Rectal smooth muscle tissue (tissue), 1 donor: Measurements from ENCODE around the gene FNDC3B.

Experiments used
- H3K27ac ChIP-seq: one replicate; pipeline ENCODE4 v1.7.0; 2013; ENCODE audit warnings: low read depth, low read length, inconsistent platforms
- H3K27me3 ChIP-seq: one replicate; pipeline ENCODE4 v1.7.0; 2013; ENCODE audit warnings: low read length; ENCODE audit not compliant: control insufficient read depth, insufficient read depth
- H3K36me3 ChIP-seq: one replicate; pipeline ENCODE4 v1.7.0; 2013; ENCODE audit warnings: low read length; ENCODE audit not compliant: control insufficient read depth, insufficient read depth
- H3K4me1 ChIP-seq: one replicate; pipeline ENCODE4 v1.7.0; 2013; ENCODE audit warnings: low read length; ENCODE audit not compliant: control insufficient read depth, insufficient read depth
- H3K4me3 ChIP-seq: one replicate; pipeline ENCODE4 v1.7.0; 2013; ENCODE audit warnings: low read length
- H3K9ac ChIP-seq: one replicate; pipeline ENCODE4 v1.7.0; 2013; ENCODE audit warnings: low read length

FNDC3B gene

GRCh38 chr3:172256101-172256734 lies 216.8 kb downstream of the FNDC3B start:
- Histone ChIP-seq H3K4me1 (peaks cover 25% of the 10 kb centered on the region), H3K9ac (no peak overlapping the region), H3K4me3 (no peak overlapping the region), H3K36me3 (no peaks in the 10 kb centered on the region), H3K27me3 (no peaks in the 10 kb centered on the region), H3K27ac (peak overlapping the region; percentile 21)

- no peak overlapping the region for H3K9ac ChIP-seq
- H3K4me1 ChIP-seq: peaks cover 25% of the 10 kb centered on the region
- no peak overlapping the region for H3K4me3 ChIP-seq
- H3K27me3 ChIP-seq: no peaks in the 10 kb centered on the region
- H3K36me3 ChIP-seq: no peaks in the 10 kb centered on the region
- H3K27ac ChIP-seq: peak overlapping the region; percentile 78
These were observed 218.4 kb downstream of the FNDC3B start for GRCh38 chr3:172257648-172258400.

DNA sequence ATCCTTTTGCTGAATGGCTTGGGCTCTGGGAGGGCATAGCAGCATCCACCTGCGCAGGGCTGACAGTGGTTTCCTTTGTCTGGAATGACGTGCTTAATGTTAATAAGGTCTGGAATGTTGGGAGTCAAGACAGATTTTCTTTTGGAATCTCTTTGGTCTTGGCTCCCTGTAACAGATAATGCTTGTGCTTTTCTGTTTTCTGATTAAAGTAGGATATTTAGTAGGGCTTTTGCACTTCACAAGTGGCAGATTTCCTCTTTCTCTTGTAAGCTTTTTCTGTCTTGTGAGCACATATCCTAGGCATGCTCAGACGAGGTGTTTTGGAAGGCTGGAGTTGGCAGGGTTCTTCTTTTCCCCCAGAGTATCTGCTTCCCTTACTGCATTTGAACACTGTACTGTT lies 219.2 kb downstream of the FNDC3B start:
- peak overlapping the region; percentile 78 for H3K27ac ChIP-seq
- no peaks in the 10 kb centered on the region for H3K27me3 ChIP-seq
- peaks cover 25% of the 10 kb centered on the region for H3K4me1 ChIP-seq
- H3K9ac ChIP-seq: no peak overlapping the region
- no peaks in the 10 kb centered on the region for H3K36me3 ChIP-seq
- H3K4me3 ChIP-seq: no peak overlapping the region

GRCh38 chr3:172259111-172259541 lies 219.7 kb downstream of the FNDC3B start:
- Histone ChIP-seq H3K4me3 (no peak overlapping the region), H3K36me3 (no peaks in the 10 kb centered on the region), H3K9ac (no peak overlapping the region), H3K27ac (peak overlapping the region; percentile 78), H3K4me1 (peaks cover 25% of the 10 kb centered on the region), H3K27me3 (no peaks in the 10 kb centered on the region)

DNA sequence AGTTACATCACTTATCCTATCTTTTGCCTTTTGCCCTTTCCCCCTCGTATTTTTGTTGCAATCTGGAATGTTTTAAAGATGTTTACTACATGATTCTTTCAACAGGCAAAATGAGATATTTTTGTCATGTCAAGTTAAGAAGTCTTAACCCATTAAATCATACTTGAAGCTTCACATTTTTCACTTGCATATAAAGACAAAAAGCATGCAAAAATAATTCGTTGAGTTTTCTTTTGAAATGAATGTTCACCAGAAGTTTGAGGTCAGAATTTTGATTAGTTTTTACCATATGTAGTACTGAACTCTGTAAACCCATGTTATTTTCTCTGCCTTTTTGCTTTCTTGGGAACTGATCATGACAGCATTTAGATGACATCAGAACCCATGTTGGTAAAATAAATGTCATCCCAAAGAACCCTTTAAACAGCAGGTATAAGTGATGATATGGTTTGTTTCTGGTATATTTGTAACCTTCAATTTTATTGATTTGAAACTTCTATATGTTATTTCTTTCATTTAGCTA lies 220.4 kb downstream of the FNDC3B start:
- no peaks in the 10 kb centered on the region for H3K27me3 ChIP-seq
- no peak overlapping the region for H3K9ac ChIP-seq
- no peak overlapping the region for H3K4me3 ChIP-seq
- no peaks in the 10 kb centered on the region for H3K36me3 ChIP-seq
- peaks cover 25% of the 10 kb centered on the region for H3K4me1 ChIP-seq
- H3K27ac ChIP-seq: peak overlapping the region; percentile 78

- Histone ChIP-seq H3K27ac (peak overlapping the region; percentile 46), H3K27me3 (no peaks in the 10 kb centered on the region), H3K9ac (no peak overlapping the region), H3K4me3 (no peak overlapping the region), H3K36me3 (no peaks in the 10 kb centered on the region), H3K4me1 (peaks cover 25% of the 10 kb centered on the region)
These were observed 221.0 kb downstream of the FNDC3B start for GRCh38 chr3:172260381-172260780.

- H3K4me1 ChIP-seq: peaks cover 21% of the 10 kb centered on the region
- no peaks in the 10 kb centered on the region for H3K36me3 ChIP-seq
- H3K27ac ChIP-seq: peak overlapping the region; percentile 41
- H3K9ac ChIP-seq: no peak overlapping the region
- no peak overlapping the region for H3K4me3 ChIP-seq
- no peaks in the 10 kb centered on the region for H3K27me3 ChIP-seq
These were observed 221.7 kb downstream of the FNDC3B start for GRCh38 chr3:172261054-172261453.

GRCh38 chr3:172262991-172263608 lies 223.7 kb downstream of the FNDC3B start:
- H3K27me3 ChIP-seq: no peaks in the 10 kb centered on the region
- H3K36me3 ChIP-seq: peaks cover 5% of the 10 kb centered on the region
- no peak overlapping the region for H3K27ac ChIP-seq
- peaks cover 14% of the 10 kb centered on the region for H3K4me1 ChIP-seq
- no peak overlapping the region for H3K9ac ChIP-seq
- no peak overlapping the region for H3K4me3 ChIP-seq

GRCh38 chr3:172263781-172264486 lies 224.6 kb downstream of the FNDC3B start:
- Histone ChIP-seq H3K27me3 (no peaks in the 10 kb centered on the region), H3K36me3 (peaks cover 5% of the 10 kb centered on the region), H3K27ac (no peak overlapping the region), H3K4me3 (no peak overlapping the region), H3K9ac (no peak overlapping the region), H3K4me1 (peaks cover 6% of the 10 kb centered on the region)

DNA sequence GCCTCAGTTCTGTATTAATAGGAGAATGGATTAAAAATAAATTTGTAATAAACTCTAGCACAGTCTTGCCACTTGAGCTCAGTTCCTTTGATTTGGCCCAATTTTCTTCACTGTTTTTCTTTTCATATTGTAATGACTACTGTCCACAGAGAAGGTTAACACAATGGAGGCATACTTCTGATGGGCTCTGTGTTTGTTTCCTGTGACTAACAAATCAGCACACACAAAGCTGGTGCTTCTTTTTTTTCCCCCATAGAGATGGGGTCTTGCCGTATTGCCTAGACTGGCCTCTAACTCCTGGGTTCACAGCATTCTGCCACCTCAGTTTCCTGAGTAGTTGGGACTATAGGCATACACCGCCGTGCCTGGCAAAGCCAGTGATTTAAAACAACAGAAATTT lies 226.7 kb downstream of the FNDC3B start:
- Histone ChIP-seq H3K27ac (no peak overlapping the region), H3K9ac (no peak overlapping the region), H3K36me3 (peaks cover 5% of the 10 kb centered on the region), H3K4me3 (no peak overlapping the region), H3K4me1 (no peaks in the 10 kb centered on the region), H3K27me3 (no peaks in the 10 kb centered on the region)

GRCh38 chr3:172268425-172268824 lies 229.0 kb downstream of the FNDC3B start:
- H3K4me1 ChIP-seq: no peaks in the 10 kb centered on the region
- peaks cover 5% of the 10 kb centered on the region for H3K36me3 ChIP-seq
- no peak overlapping the region for H3K27ac ChIP-seq
- H3K9ac ChIP-seq: no peak overlapping the region
- no peak overlapping the region for H3K4me3 ChIP-seq
- H3K27me3 ChIP-seq: no peaks in the 10 kb centered on the region

DNA sequence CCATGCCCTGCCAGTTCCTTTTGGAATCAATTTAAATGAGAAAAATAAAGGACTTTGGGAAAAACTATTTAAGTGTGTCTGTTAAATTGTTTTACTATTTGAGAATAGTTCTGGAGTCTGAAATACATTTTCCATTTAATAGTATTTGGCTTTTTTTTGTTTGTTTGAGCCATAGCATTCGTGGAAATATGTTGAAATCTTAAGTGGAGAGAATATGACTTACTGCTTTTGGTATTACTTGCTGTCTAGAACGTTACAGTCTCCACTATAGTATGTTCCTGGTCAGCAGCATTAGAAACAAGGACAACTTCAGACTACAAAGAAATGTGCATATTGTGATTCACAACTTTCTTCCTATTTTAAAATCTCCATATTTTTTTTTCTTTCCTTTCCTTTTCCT lies 229.5 kb downstream of the FNDC3B start:
- no peak overlapping the region for H3K9ac ChIP-seq
- H3K27ac ChIP-seq: no peak overlapping the region
- no peaks in the 10 kb centered on the region for H3K27me3 ChIP-seq
- H3K4me1 ChIP-seq: no peaks in the 10 kb centered on the region
- no peak overlapping the region for H3K4me3 ChIP-seq
- H3K36me3 ChIP-seq: peaks cover 5% of the 10 kb centered on the region
